ENCODE data around the gene SLC35E2B. TPM values are rescaled to one million over a fixed set of nuclear protein-coding genes. Genes with fewer than 3 reads are reported as not detected.
"Not testable (repeated sequence)": the region's sequence is repeated elsewhere in the genome, so short reads cannot be mapped to it uniquely, and the experiment has no call there.

The SLC35E2B gene
- total RNA-seq, 1 donor from 2014 or later, result 45.1 TPM

DNA sequence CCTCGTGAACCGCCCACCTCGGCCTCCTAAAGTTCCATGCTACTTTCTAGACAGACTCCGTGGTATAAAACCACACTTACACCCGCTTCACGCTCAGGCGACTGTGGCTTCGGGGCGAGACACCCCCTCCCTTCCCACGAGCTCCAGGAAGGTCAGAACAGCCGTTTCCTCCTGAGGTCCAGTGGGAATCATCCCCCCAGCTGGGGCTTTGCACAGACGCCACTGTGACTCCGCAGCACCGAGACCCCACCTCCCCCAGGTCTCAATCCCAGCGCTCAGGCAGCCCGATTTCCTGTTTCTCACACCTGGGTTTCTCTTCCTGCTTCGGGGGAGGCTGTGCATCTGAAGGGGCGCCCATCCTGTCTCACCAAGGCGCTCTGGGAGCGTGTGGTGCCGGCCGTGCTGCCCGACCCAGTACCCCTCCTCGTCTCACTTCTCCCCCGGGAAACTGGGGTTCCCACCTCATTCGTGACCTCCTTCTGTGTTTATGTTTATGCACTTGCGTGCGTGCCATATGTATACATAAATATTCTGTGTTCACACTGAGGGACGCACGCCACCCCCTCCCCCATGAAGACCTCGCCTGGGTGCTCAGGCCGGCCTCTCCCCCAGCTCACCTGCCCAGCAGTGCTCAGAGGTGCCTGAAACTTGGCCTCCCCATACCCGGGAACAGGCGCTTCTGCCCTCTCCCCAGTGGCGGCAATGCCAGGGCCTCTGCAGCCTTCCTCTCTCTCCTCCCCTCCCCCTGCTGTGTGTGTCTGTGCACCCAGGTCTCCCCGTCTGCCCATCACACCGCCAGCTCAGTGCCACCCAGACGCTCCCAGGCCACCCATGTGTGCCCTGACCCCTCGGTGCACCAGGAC is 14.6 kb downstream of the SLC35E2B start:
- Histone ChIP-seq H3K4me3 (ENCODE audit: insufficient read depth, low read depth, low read length) (no peak overlapping the region), H3K4me1 (ENCODE audit: insufficient read depth, low read length) (peaks cover 3% of the 10 kb centered on the region), H3K9ac (ENCODE audit: low read length) (no peak overlapping the region), H2AFZ (ENCODE audit: low read depth, low read length) (no peak overlapping the region), H3K27ac (ENCODE audit: low read depth, low read length) (no peak overlapping the region), H4K20me1 (ENCODE audit: insufficient read depth, low read length) (peaks cover 40% of the 10 kb centered on the region), H3K36me3 (ENCODE audit: insufficient read depth, low read length) (no peaks in the 10 kb centered on the region), H3K79me2 (ENCODE audit: insufficient read depth, low read length) (peaks cover 49% of the 10 kb centered on the region), H3K4me2 (ENCODE audit: low read length) (no peak overlapping the region), H3K9me3 (ENCODE audit: insufficient read depth, low read depth, low read length) (no peaks in the 10 kb centered on the region), H3K27me3 (ENCODE audit: insufficient read depth, low read length) (no peaks in the 10 kb centered on the region)
- TF ChIP-seq CTCF (IDR thresholded peaks at IDR 0.05; ENCODE audit: insufficient read depth, low read depth, low read length) (no peak), EZH2 (IDR thresholded peaks at IDR 0.05; ENCODE audit: insufficient read depth, low read length) (no peak)
- FAIRE-seq, result no peak
- H3K27me3 Mint-ChIP-seq (ENCODE audit: low read depth, unreplicated experiment), result no peaks in the 10 kb centered on the region
- peak overlapping the region; percentile 69 for H3K27ac Mint-ChIP-seq (ENCODE audit: unreplicated experiment)
- no peaks in the 10 kb centered on the region for H3K9me3 Mint-ChIP-seq (ENCODE audit: unreplicated experiment)
- DNase-seq (ENCODE audit: low read depth), result no peak
- peaks cover 9% of the 10 kb centered on the region for H3K4me1 Mint-ChIP-seq (ENCODE audit: low read depth, unreplicated experiment)
- H3K4me3 Mint-ChIP-seq (ENCODE audit: unreplicated experiment), result no peak overlapping the region
- H3K36me3 Mint-ChIP-seq (ENCODE audit: low read depth, unreplicated experiment), result peaks cover 4% of the 10 kb centered on the region

- not testable (repeated sequence) for H3K4me1 Mint-ChIP-seq (ENCODE audit: low read depth, unreplicated experiment); H3K4me3 ChIP-seq (ENCODE audit: insufficient read depth, low read depth, low read length); DNase-seq (ENCODE audit: low read depth); H3K27me3 ChIP-seq (ENCODE audit: insufficient read depth, low read length); H3K4me1 ChIP-seq (ENCODE audit: insufficient read depth, low read length); H3K36me3 ChIP-seq (ENCODE audit: insufficient read depth, low read length); H3K9me3 Mint-ChIP-seq (ENCODE audit: unreplicated experiment); H3K27ac ChIP-seq (ENCODE audit: low read depth, low read length); FAIRE-seq; H3K27ac Mint-ChIP-seq (ENCODE audit: unreplicated experiment); H3K9ac ChIP-seq (ENCODE audit: low read length); H3K9me3 ChIP-seq (ENCODE audit: insufficient read depth, low read depth, low read length); H3K4me3 Mint-ChIP-seq (ENCODE audit: unreplicated experiment); H3K4me2 ChIP-seq (ENCODE audit: low read length); H3K27me3 Mint-ChIP-seq (ENCODE audit: low read depth, unreplicated experiment); H3K36me3 Mint-ChIP-seq (ENCODE audit: low read depth, unreplicated experiment); H2AFZ ChIP-seq (ENCODE audit: low read depth, low read length)
- H3K79me2 ChIP-seq (ENCODE audit: insufficient read depth, low read length), result peaks cover 35% of the 10 kb centered on the region
- peaks cover 28% of the 10 kb centered on the region for H4K20me1 ChIP-seq (ENCODE audit: insufficient read depth, low read length)
These were observed 16.5 kb downstream of the SLC35E2B start for GRCh38 chr1:1676087-1676486.

DNA sequence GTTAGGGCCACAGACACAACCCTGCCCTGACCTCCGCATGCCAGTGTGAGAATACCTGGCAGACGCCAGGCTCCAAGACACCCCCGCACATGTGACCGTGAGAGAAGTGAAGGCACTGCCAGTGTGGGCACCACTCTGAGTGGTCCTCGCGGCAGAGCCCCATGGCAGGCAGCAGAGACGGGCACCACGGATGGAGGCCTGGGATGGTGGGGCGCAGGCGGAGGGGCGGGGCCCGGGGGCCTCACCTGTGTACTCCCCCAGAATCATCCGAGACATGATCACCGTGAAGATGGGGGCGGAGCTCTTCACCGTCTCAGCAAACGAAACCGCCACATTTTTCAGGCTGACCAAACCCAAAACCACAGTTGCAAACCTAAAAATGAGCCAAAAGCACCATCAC is 17.4 kb downstream of the SLC35E2B start:
- not testable (repeated sequence) for H3K4me2 ChIP-seq (ENCODE audit: low read length); H3K27me3 ChIP-seq (ENCODE audit: insufficient read depth, low read length); H3K27ac Mint-ChIP-seq (ENCODE audit: unreplicated experiment); H3K9me3 ChIP-seq (ENCODE audit: insufficient read depth, low read depth, low read length); H3K4me1 ChIP-seq (ENCODE audit: insufficient read depth, low read length); H3K36me3 Mint-ChIP-seq (ENCODE audit: low read depth, unreplicated experiment); H3K27me3 Mint-ChIP-seq (ENCODE audit: low read depth, unreplicated experiment); FAIRE-seq; H3K9me3 Mint-ChIP-seq (ENCODE audit: unreplicated experiment); H2AFZ ChIP-seq (ENCODE audit: low read depth, low read length); H3K4me3 Mint-ChIP-seq (ENCODE audit: unreplicated experiment); H3K27ac ChIP-seq (ENCODE audit: low read depth, low read length); H3K4me1 Mint-ChIP-seq (ENCODE audit: low read depth, unreplicated experiment); DNase-seq (ENCODE audit: low read depth); H3K36me3 ChIP-seq (ENCODE audit: insufficient read depth, low read length); H3K4me3 ChIP-seq (ENCODE audit: insufficient read depth, low read depth, low read length); H3K9ac ChIP-seq (ENCODE audit: low read length)
- Histone ChIP-seq H3K79me2 (ENCODE audit: insufficient read depth, low read length) (peaks cover 27% of the 10 kb centered on the region), H4K20me1 (ENCODE audit: insufficient read depth, low read length) (peaks cover 21% of the 10 kb centered on the region)

GRCh38 chr1:1674806-1675205 is 17.8 kb downstream of the SLC35E2B start:
- DNase-seq (ENCODE audit: low read depth); H3K27me3 ChIP-seq (ENCODE audit: insufficient read depth, low read length); H3K4me3 ChIP-seq (ENCODE audit: insufficient read depth, low read depth, low read length); H3K4me2 ChIP-seq (ENCODE audit: low read length); H3K27ac Mint-ChIP-seq (ENCODE audit: unreplicated experiment); H3K36me3 Mint-ChIP-seq (ENCODE audit: low read depth, unreplicated experiment); H3K9ac ChIP-seq (ENCODE audit: low read length); H3K27me3 Mint-ChIP-seq (ENCODE audit: low read depth, unreplicated experiment); H3K4me1 ChIP-seq (ENCODE audit: insufficient read depth, low read length); H3K4me1 Mint-ChIP-seq (ENCODE audit: low read depth, unreplicated experiment); FAIRE-seq; H3K27ac ChIP-seq (ENCODE audit: low read depth, low read length); H3K36me3 ChIP-seq (ENCODE audit: insufficient read depth, low read length); H2AFZ ChIP-seq (ENCODE audit: low read depth, low read length); H3K9me3 ChIP-seq (ENCODE audit: insufficient read depth, low read depth, low read length); H3K4me3 Mint-ChIP-seq (ENCODE audit: unreplicated experiment); H3K9me3 Mint-ChIP-seq (ENCODE audit: unreplicated experiment): not testable (repeated sequence)
- H4K20me1 ChIP-seq (ENCODE audit: insufficient read depth, low read length), result peaks cover 21% of the 10 kb centered on the region
- peaks cover 23% of the 10 kb centered on the region for H3K79me2 ChIP-seq (ENCODE audit: insufficient read depth, low read length)
